NCI-H526 (cell line): Measurements from ENCODE around the gene MYO10.

Source experiments
- DNase-seq, 2 experiments: peaks; one replicate each; lab custom pipeline; 2025; lab: John Stamatoyannopoulos, UW

The MYO10 gene

GRCh38 chr5:16943846-16944678 lies 8.0 kb upstream of the MYO10 start:
- DNase-seq: no peak

- no peak for DNase-seq
Measured at GRCh38 chr5:16937503-16938161, 1.5 kb upstream of the MYO10 start.

DNA sequence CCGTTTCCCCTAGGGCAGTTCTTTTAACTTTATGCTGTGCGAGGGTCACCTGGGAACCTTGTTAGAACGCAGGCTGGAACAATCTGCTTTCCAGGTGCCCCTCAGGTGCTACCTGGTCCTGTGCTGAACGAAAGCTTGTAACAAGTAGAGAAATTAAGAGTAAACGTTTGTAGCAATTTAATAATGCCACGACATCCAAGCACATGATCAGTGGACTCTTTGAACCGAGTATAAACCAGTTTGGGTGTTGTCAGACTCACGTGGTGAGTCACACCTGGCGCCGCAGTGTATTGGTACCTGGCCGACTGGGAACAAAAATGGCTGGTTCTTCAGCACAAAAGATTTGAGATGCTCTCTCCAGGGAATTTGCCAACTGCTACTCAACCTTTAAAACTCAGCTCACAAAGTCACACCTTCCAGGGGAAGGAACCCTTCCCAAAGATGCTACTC lies 926 bp upstream of the MYO10 start:
- peak; percentile 27 to 52 for DNase-seq

DNA sequence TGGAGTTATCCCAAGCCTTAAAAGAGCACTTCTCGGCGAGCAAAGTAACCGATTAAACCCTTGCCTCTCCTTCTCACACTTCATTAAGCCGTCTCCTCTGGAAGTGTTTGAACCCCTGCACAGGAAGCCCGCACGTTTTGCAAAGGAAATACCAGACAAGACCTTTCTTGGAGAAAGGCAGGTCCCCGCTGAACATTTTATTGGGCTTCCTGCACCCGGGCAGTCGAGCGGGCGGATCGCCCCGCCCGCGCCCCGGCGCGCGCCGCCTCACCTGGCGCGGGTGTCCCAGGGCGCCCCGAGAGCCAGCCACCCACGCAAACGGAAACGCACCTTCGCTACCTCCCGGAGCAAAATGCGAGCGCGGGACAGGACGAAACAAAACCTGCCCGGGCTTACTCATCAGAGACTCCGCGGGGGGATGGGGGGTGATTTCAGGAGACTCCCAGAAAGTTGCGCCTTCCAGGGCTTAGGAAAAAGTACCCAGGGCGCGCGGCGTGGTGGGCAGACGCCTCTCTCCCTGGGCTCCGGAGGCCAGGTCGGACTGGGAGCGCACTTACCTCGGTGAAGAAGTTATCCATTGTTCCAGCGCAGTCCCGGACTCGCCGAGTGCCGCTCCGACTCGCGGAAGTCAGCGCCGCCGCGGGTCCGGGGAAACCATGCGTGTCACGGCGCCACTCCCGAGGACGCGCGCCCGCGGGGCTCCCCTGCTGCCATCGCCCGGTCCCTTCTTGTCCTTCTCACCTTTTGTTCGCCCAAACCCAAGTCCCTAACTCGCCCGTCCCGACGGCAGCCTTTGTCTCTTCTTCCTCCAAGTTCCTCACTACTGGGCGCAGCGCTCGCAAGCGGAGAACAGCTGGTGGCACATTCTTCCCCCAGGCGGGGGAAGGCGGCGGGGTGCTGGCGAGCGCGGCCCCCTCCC lies 598 bp downstream of the MYO10 start:
- DNase-seq: peak; percentile 40 to 79

GRCh38 chr5:16934677-16935153 lies 1.4 kb downstream of the MYO10 start:
- peak in 1 of 2 experiments; percentile 36 for DNase-seq

- DNase-seq: peak; percentile 50 to 87
Measured at GRCh38 chr5:16934123-16934522, 2.0 kb downstream of the MYO10 start.

- peak in 1 of 2 experiments; percentile 29 for DNase-seq
Measured at GRCh38 chr5:16933337-16933736, 2.8 kb downstream of the MYO10 start.

- DNase-seq: peak in 1 of 2 experiments; percentile 16
Measured at GRCh38 chr5:16932401-16932800, 3.7 kb downstream of the MYO10 start.

DNA sequence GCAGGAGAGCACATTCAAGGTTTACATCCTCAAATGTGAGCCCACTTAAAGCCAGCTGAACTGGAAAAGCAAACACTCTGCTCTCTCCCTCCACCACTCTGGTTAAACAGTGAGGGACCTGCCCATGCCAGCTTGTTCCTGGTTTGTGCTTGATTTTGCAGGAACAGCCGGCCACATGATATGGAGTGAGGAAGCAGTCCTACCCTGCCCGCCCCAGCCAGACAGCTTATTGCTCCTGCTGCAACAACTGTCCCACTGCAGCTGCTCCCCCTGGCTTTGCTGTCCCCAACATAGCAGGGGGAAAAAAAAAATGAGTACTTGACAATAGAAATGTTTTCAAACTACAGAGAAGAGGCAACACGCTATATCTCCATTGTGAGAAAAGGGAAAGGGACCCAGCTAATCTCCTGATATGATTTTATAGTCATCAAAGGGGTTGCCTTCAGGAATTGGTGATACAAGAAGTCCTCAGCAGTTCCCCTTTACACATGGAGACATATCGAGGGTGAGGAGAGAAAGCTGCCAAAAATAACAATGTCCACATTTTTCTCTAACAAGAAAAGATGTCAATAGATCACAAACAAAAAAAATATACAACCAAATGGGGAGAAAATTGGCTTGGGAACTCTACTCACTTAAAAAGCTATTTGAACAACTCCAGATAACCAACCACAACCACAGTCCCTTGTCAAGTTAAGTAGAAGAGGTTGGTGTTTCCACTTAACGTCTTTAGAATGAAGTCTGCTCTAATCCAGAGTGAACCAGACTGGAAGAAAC lies 4.6 kb downstream of the MYO10 start:
- peak in 1 of 2 experiments; percentile 50 for DNase-seq

- DNase-seq: no peak
Measured at GRCh38 chr5:16930496-16930895, 5.6 kb downstream of the MYO10 start.

GRCh38 chr5:16929831-16930230 lies 6.3 kb downstream of the MYO10 start:
- DNase-seq: no peak

DNA sequence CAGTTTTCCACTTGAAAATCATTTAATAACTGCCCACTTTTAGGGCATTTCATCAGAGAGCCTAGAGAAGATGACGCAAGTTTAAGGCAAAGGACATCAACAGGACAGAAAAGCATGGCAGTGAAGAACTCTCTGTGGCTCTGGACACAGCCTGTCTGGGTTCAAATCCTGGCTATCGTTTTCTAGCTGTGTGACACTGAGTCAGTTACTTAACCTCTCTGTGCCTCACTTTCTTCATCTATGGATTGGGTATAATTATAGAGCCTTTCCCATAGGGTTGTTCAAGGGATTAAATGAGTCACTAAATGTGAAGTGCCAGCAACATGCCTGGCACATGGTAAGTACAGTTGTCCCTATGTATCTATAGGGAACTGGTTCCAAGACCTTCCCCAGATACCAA lies 6.7 kb downstream of the MYO10 start:
- DNase-seq: no peak

- no peak for DNase-seq
Measured at GRCh38 chr5:16927613-16928012, 8.5 kb downstream of the MYO10 start.

DNA sequence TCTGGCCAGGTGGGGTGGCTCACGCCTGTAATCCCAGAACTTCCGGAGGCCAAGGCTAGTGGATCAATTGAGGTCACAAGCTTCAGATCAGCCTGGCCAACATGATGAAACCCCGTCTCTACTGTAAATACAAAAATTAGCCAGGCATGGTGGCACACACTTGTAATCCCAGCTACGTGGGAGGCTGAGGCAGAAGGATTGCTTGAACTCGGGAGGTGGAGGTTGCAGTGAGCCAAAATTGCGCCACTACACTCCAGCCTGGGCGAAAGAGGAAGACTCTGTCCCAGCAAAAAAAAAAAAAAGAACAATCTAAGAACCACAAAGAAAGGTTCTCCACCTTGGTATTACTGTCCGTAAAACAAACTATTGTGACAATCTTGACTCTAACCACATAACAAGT lies 9.7 kb downstream of the MYO10 start:
- DNase-seq: no peak

DNA sequence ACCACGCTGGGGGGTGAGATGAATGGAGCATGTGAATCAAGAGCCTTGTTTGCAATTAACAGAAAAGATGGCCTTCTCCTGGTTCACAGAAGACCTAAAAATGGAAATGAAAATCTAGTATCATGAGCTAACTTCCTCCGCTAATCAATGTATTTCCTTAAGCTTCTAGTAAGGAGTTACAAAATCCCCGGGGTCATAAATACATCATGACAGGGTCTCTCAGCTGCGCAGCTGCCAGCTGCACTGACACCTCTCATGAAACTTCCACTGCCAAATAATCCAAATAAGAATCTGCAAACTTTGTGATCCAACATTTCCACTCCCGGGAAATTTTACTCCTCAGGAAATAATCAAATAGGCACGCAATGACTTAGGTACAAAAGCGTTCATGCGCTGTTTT lies 11.9 kb downstream of the MYO10 start:
- no peak for DNase-seq

- peak in 1 of 2 experiments; percentile 14 for DNase-seq
Measured at GRCh38 chr5:16922430-16922829, 13.7 kb downstream of the MYO10 start.

DNA sequence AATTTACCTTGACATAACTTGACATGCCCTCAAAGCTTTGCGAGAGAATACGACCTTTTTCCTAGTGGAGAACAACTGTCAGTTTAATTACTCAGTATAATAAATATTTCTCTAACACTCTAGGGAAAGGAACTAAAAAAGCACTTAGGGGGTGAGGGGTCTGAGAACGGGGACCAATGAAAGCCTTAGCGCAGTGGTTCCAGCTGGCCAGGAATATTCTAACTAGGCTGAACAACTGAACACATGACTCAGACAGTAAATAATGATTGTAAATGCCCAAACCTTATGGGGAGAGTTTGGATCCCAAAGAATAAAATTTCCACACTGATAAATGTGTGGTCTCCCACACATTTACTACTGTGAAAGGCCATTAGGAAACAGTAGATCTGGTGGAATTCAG lies 14.9 kb downstream of the MYO10 start:
- DNase-seq: no peak

DNA sequence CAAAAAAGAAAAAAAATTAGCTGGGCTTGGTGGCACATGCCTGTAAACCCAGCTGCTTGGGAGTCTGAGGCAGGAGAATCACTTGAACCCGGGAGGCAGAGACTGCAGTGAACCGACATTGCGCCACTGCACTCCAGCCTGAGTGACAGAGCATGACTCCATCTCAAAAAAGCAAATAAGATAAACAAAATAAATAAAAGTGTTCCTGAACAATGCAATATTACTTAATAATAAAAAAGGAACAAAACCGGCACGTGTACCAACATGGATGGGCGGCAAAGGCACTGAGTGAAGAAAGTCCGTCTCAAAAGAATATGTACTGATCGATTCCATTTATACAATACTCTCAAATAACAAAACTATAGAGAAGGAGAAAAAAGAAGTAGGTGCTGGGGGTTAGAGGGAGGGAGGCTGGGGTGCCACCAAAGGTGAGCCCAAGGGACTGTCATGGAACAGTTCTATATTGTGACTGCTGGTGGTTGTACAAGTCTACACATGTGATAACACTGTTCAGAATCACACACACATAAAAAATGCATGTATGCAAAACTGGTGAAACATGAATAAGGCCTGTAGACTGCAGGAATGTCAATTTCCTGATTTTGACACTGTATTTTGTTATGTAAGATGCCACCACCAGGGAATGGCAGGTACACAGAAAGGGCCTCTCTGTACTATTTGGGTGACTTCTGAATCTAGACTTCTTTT lies 15.8 kb downstream of the MYO10 start:
- peak in 1 of 2 experiments; percentile 22 for DNase-seq

GRCh38 chr5:16918891-16919671 lies 17.0 kb downstream of the MYO10 start:
- DNase-seq: no peak

DNA sequence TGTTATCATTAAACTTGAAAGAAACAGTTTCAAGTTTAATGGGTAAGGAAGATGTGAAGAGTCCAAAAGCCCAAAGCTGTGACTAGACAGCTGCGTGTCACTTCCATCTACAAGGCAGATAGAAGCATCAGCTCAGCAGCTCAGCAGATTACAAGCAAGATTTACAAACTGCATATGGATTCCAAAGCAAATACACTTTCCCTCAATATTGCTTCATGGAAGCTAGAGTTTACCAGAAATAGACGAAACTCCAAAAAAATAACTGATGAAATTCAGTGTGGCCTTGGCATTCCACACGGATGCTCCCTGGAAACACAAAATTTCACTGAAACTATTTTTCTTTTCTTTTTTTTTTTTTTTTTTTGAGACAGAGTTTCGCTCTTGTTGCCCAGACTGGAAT lies 17.9 kb downstream of the MYO10 start:
- no peak for DNase-seq
